GM23248 (cell line): ENCODE measurements around the gene KIAA1210.

Source experiments
- EZH2 ChIP-seq: fragments of 200-600 bp; sonication (generic); IDR thresholded peaks from 2 replicates; pipeline ENCODE4 v1.6.1; 2018; ENCODE audit warnings: antibody characterized with exemption, mild to moderate bottlenecking; ENCODE audit not compliant: insufficient read depth, poor library complexity, severe bottlenecking
- EZH2phosphoT487 ChIP-seq: fragments of 200-600 bp; sonication (generic); IDR thresholded peaks from 2 replicates; pipeline ENCODE4 v1.6.1; 2018; ENCODE audit warnings: antibody characterized with exemption, moderate library complexity, mild to moderate bottlenecking, low read depth; ENCODE audit not compliant: insufficient read depth

DNA sequence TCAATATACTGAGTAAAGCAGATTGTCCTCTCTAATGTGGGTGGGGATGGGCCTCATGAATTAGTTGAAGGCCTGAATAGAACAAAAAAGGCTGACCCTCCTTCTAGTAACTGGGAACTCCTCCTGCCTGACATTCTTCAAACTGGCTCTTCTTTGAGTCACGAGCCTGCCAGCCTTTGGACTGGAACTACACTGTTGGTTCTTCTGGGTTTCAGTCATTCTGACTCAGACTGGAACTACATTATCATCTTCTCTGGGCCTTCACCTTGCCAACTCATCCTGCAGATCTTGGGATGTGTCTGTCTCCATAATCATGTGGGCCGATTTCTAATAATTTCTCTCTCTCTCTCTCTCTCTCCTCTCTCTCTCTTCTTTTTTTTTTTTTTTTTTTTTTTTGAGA is 81.7 kb downstream of the KIAA1210 start:
- TF ChIP-seq EZH2phosphoT487 (no peak), EZH2 (no peak)
